HG03196 (cell line): Measurements from ENCODE around the gene TNXB.
"Not testable (repeated sequence)": the region's sequence is repeated elsewhere in the genome, so short reads cannot be mapped to it uniquely, and the experiment has no call there.

Source experiments
- ATAC-seq: cut with Tn5 transposase; IDR thresholded peaks from one replicate; pipeline ENCODE4 v1.9.1; 2021; ENCODE audit not compliant: unreplicated experiment

TNXB gene

GRCh38 chr6:32042276-32042675 lies 66.9 kb downstream of the TNXB start:
- not testable (repeated sequence) for ATAC-seq

- ATAC-seq: not testable (repeated sequence)
Measured at GRCh38 chr6:32041385-32041784, 67.8 kb downstream of the TNXB start.

- ATAC-seq: not testable (repeated sequence)
Measured at GRCh38 chr6:32041050-32041321, 68.2 kb downstream of the TNXB start.

GRCh38 chr6:32040299-32041049 lies 68.7 kb downstream of the TNXB start:
- not testable (repeated sequence) for ATAC-seq

- not testable (repeated sequence) for ATAC-seq
Measured at GRCh38 chr6:32039321-32040274, 69.5 kb downstream of the TNXB start.

- not testable (repeated sequence) for ATAC-seq
Measured at GRCh38 chr6:32038878-32039277, 70.3 kb downstream of the TNXB start.

- ATAC-seq: not testable (repeated sequence)
Measured at GRCh38 chr6:32037598-32038524, 71.3 kb downstream of the TNXB start, which contains the start of gene CYP21A2. Gene CYP21A2 (plus strand): TSS chr6:32038415. CDS start chr6:32038423, 8 bp downstream.

GRCh38 chr6:32037136-32037535 lies 72.0 kb downstream of the TNXB start:
- ATAC-seq: not testable (repeated sequence)

- ATAC-seq: not testable (repeated sequence)
Measured at GRCh38 chr6:32035283-32036013, 73.7 kb downstream of the TNXB start.

- not testable (repeated sequence) for ATAC-seq
Measured at GRCh38 chr6:32029553-32029952, 79.6 kb downstream of the TNXB start.

GRCh38 chr6:32028631-32029030 lies 80.5 kb downstream of the TNXB start:
- not testable (repeated sequence) for ATAC-seq

- ATAC-seq: not testable (repeated sequence)
Measured at GRCh38 chr6:32022100-32022499, 87.0 kb downstream of the TNXB start.

- not testable (repeated sequence) for ATAC-seq
Measured at GRCh38 chr6:32014547-32014946, 94.6 kb downstream of the TNXB start, which contains the start of gene C4B. Gene C4B (plus strand): TSS chr6:32014795. CDS start chr6:32014846, 51 bp downstream.

GRCh38 chr6:32013738-32014137 lies 95.4 kb downstream of the TNXB start:
- ATAC-seq: not testable (repeated sequence)

- ATAC-seq: not testable (repeated sequence)
Measured at GRCh38 chr6:32012941-32013617, 96.1 kb downstream of the TNXB start.

- not testable (repeated sequence) for ATAC-seq
Measured at GRCh38 chr6:32010856-32011530, 98.1 kb downstream of the TNXB start.

- not testable (repeated sequence) for ATAC-seq
Measured at GRCh38 chr6:32009537-32009936, 99.6 kb downstream of the TNXB start.

GRCh38 chr6:32008616-32009015 lies 100.5 kb downstream of the TNXB start:
- not testable (repeated sequence) for ATAC-seq

GRCh38 chr6:32008037-32008436 lies 101.1 kb downstream of the TNXB start:
- ATAC-seq: not testable (repeated sequence)
